OCI-LY1 (cell line): ENCODE measurements around the gene RGS9.

Experiments used
- H2AFZ ChIP-seq: fragments of 200-600 bp; sonication (generic), shearing (Covaris generic); 2 replicates; pipeline ENCODE4 v1.6.0; 2014; ENCODE audit warnings: antibody characterized with exemption, mild to moderate bottlenecking, low read length
- H3F3A ChIP-seq: fragments of 200-600 bp; sonication (generic), shearing (Covaris generic); 2 replicates; pipeline ENCODE4 v1.6.0; 2014; ENCODE audit warnings: mild to moderate bottlenecking, antibody characterized with exemption, low read length, moderate library complexity; ENCODE audit not compliant: insufficient read depth
- H3K27ac ChIP-seq: fragments of 200-600 bp; sonication (generic); 2 replicates; pipeline ENCODE4 v1.5.1; 2014; ENCODE audit warnings: low read length, mixed run types, mild to moderate bottlenecking, low read depth; ENCODE audit not compliant: poor library complexity, severe bottlenecking
- H3K27me3 ChIP-seq: fragments of 200-600 bp; sonication (generic); 2 replicates; pipeline ENCODE4 v1.6.0; 2014; ENCODE audit warnings: antibody characterized with exemption, mild to moderate bottlenecking, low read length, moderate library complexity; ENCODE audit not compliant: insufficient read depth
- H3K36me3 ChIP-seq: fragments of 200-600 bp; sonication (generic); 2 replicates; pipeline ENCODE4 v1.6.1; 2014; ENCODE audit warnings: mild to moderate bottlenecking, antibody characterized with exemption, low read length, moderate library complexity, mixed read lengths; ENCODE audit not compliant: insufficient read depth
- H3K4me1 ChIP-seq: fragments of 200-600 bp; sonication (generic); 2 replicates; pipeline ENCODE4 v1.5.1; 2014; ENCODE audit warnings: mild to moderate bottlenecking, low read length, moderate library complexity; ENCODE audit not compliant: insufficient read depth, severe bottlenecking
- H3K4me2 ChIP-seq: fragments of 200-600 bp; sonication (generic), shearing (Covaris generic); 2 replicates; pipeline ENCODE4 v1.6.1; 2014; ENCODE audit warnings: low read length
- H3K4me3 ChIP-seq: fragments of 200-600 bp; sonication (generic); 2 replicates; pipeline ENCODE4 v1.5.1; 2014; ENCODE audit warnings: low read length, low read depth, mild to moderate bottlenecking, mixed read lengths; ENCODE audit not compliant: poor library complexity, severe bottlenecking
- H3K79me2 ChIP-seq: fragments of 200-600 bp; shearing (Covaris generic); 2 replicates; pipeline ENCODE4 v1.6.1; 2016; ENCODE audit warnings: mixed run types, low read length, mixed read lengths; ENCODE audit not compliant: insufficient read depth
- H3K9ac ChIP-seq: fragments of 200-600 bp; sonication (generic), shearing (Covaris generic); 2 replicates; pipeline ENCODE4 v1.6.1; 2014; ENCODE audit warnings: mild to moderate bottlenecking, low read length, mixed read lengths
- H3K9me2 ChIP-seq: fragments of 200-600 bp; sonication (generic), shearing (Covaris generic); 2 replicates; pipeline ENCODE4 v1.6.1; 2014; ENCODE audit warnings: low read depth, mild to moderate bottlenecking, low read length, mixed read lengths
- H3K9me3 ChIP-seq: fragments of 200-600 bp; shearing (Covaris generic); 2 replicates; pipeline ENCODE4 v1.6.1; 2014; ENCODE audit warnings: low read length, mixed read lengths
- H4K20me1 ChIP-seq: fragments of 200-600 bp; sonication (generic), shearing (Covaris generic); 2 replicates; pipeline ENCODE4 v1.6.0; 2016; ENCODE audit warnings: mild to moderate bottlenecking, low read length; ENCODE audit not compliant: insufficient read depth
- EZH2 ChIP-seq: fragments of 200-600 bp; sonication (generic), shearing (Covaris generic); IDR thresholded peaks from 2 replicates; pipeline ENCODE4 v1.8.0; 2017; ENCODE audit warnings: borderline replicate concordance, mixed run types, mild to moderate bottlenecking, antibody characterized with exemption, low read length, moderate library complexity, mixed read lengths
- TF ChIP-seq, protein P1 (sequence below): fragments of 200-600 bp; sonication (generic), shearing (Covaris generic); IDR thresholded peaks from 2 replicates; pipeline ENCODE4 v1.5.1; 2017; ENCODE audit warnings: mild to moderate bottlenecking, antibody characterized with exemption, low read length, moderate library complexity, mixed read lengths

The RGS9 gene

DNA sequence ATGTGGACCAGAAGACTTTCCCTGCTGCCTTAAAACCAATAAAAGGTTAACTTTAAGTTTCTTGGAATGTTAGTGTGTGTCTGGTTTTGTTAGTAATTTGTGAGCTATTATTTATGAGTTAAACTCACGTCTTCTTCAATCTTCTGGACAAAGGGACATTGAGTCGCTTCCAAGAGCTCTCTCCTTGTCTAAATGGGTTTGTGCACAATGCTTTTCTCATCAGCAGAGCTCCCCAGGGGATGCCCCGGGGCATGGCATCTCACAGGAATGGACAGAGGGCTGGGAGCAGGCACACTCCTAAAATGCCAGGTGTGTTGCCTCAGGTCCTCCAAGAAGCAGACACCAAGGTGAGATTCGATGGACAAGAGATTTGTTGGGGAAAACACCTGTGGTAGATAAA is 90.5 kb downstream of the RGS9 start:
- Histone ChIP-seq H3K4me3 (no peak overlapping the region), H4K20me1 (no peaks in the 10 kb centered on the region), H3K9me3 (no peaks in the 10 kb centered on the region), H3F3A (no peaks in the 10 kb centered on the region), H3K36me3 (no peaks in the 10 kb centered on the region), H3K27me3 (no peaks in the 10 kb centered on the region; the same call in none of the 2 replicates), H3K4me1 (no peaks in the 10 kb centered on the region), H2AFZ (no peak overlapping the region), H3K27ac (no peak overlapping the region), H3K9me2 (no peaks in the 10 kb centered on the region), H3K79me2 (no peaks in the 10 kb centered on the region), H3K4me2 (no peak overlapping the region), H3K9ac (no peak overlapping the region)
- TF ChIP-seq, protein P1, sequence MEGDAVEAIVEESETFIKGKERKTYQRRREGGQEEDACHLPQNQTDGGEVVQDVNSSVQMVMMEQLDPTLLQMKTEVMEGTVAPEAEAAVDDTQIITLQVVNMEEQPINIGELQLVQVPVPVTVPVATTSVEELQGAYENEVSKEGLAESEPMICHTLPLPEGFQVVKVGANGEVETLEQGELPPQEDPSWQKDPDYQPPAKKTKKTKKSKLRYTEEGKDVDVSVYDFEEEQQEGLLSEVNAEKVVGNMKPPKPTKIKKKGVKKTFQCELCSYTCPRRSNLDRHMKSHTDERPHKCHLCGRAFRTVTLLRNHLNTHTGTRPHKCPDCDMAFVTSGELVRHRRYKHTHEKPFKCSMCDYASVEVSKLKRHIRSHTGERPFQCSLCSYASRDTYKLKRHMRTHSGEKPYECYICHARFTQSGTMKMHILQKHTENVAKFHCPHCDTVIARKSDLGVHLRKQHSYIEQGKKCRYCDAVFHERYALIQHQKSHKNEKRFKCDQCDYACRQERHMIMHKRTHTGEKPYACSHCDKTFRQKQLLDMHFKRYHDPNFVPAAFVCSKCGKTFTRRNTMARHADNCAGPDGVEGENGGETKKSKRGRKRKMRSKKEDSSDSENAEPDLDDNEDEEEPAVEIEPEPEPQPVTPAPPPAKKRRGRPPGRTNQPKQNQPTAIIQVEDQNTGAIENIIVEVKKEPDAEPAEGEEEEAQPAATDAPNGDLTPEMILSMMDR, result no peak

DNA sequence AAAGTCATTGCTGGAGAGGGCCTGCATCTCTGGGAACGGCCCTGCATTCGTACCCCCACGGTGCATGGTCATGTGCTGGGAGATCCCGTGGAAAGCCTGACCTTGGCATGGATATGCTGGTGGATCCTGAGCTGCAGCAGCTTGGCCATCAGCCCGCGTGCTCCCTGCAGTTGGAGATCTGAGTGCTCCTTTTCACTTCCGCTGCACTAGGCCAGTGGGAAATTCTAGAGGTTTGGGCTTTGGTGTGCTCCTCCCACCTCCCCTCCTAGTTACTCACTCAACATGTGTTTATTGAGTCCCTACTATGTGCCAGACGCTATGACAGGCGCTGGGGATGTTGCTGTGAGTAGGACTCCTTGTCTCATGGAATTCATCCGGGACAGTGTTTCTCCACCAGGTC is 91.1 kb downstream of the RGS9 start:
- TF ChIP-seq, protein P1, result no peak
- TF ChIP-seq EZH2, result no peak
- Histone ChIP-seq H2AFZ (no peak overlapping the region), H3K9me2 (no peaks in the 10 kb centered on the region), H3K79me2 (no peaks in the 10 kb centered on the region), H3K27ac (no peak overlapping the region), H3F3A (no peaks in the 10 kb centered on the region), H3K36me3 (no peaks in the 10 kb centered on the region), H3K9me3 (no peaks in the 10 kb centered on the region), H3K4me1 (no peaks in the 10 kb centered on the region), H3K4me3 (no peak overlapping the region), H3K9ac (no peak overlapping the region), H3K4me2 (no peak overlapping the region), H3K27me3 (no peaks in the 10 kb centered on the region; the same call in none of the 2 replicates), H4K20me1 (no peaks in the 10 kb centered on the region)

DNA sequence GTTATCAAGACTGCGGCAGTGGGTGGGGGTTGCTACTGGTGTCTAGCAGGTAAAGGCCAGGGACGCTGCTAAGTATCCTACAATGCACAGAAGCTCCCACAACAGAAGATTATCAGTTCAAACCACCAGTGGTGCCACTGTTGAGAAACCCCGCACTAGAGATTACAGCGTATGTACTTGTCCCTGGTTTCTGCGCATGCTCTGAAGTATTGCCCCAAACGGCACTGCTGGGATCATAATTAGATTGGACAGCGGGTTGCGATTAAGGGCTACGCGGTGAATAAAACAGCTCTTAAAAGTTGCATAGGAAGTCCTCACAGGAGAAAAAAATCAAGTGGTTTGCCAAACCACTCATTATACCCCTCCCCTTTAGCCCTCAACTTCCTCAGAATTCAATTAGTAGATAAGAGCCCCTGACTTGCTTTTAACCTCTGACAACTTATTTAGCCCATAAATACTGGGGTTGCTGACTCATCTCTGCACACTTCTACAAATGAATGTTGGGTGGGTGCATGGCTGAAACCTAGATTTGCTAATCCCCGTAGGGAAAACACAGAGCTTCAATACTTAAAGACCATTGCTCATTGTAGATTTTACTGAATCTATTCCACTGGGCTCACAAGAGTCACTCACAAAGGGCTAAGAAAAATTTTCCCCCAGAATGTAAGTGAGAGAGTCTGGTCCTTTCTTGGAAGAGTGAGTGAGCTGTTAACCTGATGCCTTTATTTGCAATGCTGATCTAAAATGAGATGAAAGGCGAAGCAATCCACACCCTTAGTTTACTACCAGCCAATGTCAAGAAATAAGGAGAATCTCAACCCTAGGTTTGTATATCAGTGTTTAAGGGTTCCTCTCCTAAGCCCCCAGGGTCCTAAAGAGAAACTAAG is 91.8 kb downstream of the RGS9 start:
- H3K4me2 ChIP-seq, result no peak overlapping the region
- no peak overlapping the region for H3K9ac ChIP-seq
- no peaks in the 10 kb centered on the region for H4K20me1 ChIP-seq

More for the DNA sequence above, 91.8 kb downstream of the RGS9 start:
- H3K9me3 ChIP-seq, result no peaks in the 10 kb centered on the region
- H3K27ac ChIP-seq, result no peak overlapping the region
- H3K4me1 ChIP-seq, result no peaks in the 10 kb centered on the region
- no peak overlapping the region for H3K4me3 ChIP-seq
- H3F3A ChIP-seq, result no peaks in the 10 kb centered on the region
- no peaks in the 10 kb centered on the region; the same call in 1 of the 2 replicates for H3K27me3 ChIP-seq
- H3K9me2 ChIP-seq, result no peaks in the 10 kb centered on the region
- H3K36me3 ChIP-seq, result no peaks in the 10 kb centered on the region
- no peaks in the 10 kb centered on the region for H3K79me2 ChIP-seq
- TF ChIP-seq, protein P1, result no peak
- no peak for TF ChIP-seq EZH2
- no peak overlapping the region for H2AFZ ChIP-seq
